Activated CD8-positive, alpha-beta memory T cell treated with anti-CD3 and anti-CD28 coated beads for 36 hours (primary cell): ENCODE measurements around the gene TTC31. TPM values are rescaled to one million over a fixed set of nuclear protein-coding genes. Genes with fewer than 3 reads are reported as not detected.

Source experiments
- CTCF ChIA-PET: fragments of 350-600 bp; sonication (Branson Sonifier 250); formaldehyde crosslinking; loops from one replicate; lab custom pipeline; 2021; ENCODE audit warnings: antibody characterized with exemption; lab: Charles Lee
- POLR2A ChIA-PET: fragments of 350-600 bp; sonication (Branson Sonifier 250); formaldehyde crosslinking; loops from one replicate; lab custom pipeline; 2021; ENCODE audit warnings: antibody characterized with exemption; lab: Charles Lee
- total RNA-seq, 2 experiments: library from RNA; stranded (reverse); gene quantifications; one replicate each; pipeline ENCODE4 v1.2.3, GENCODE V29; 2021

Gene TTC31
- total RNA-seq, 2 experiments from 2014 or later = 22.9 to 23.5 TPM

- POLR2A ChIA-PET = interaction anchor here (0.6 to 0.9 kb wide), 2 partner anchors 10 to 16 kb away, joined by 3 read pairs; partner anchors contain the start of genes PCGF1 and TLX2
These were observed 15.1 kb downstream of the TTC31 start for GRCh38 chr2:74497777-74498499.

GRCh38 chr2:74498500-74499266 lies 15.8 kb downstream of the TTC31 start:
- ChIA-PET CTCF (interaction anchor here (0.7 to 3.0 kb wide), 3 partner anchors 17 to 77 kb away, joined by 3 to 10 read pairs (median 3); partner anchors contain the start of genes AUP1 and HTRA2), POLR2A (interaction anchor here (0.6 to 1.1 kb wide), 3 partner anchors 15 to 31 kb away, joined by 3 read pairs; partner anchors contain the start of genes AUP1 and TLX2)

More at GRCh38 chr2:74497777-74498499, 15.1 kb downstream of the TTC31 start:
- CTCF ChIA-PET = no interaction called here

GRCh38 chr2:74499267-74499939 lies 16.5 kb downstream of the TTC31 start, which contains the start of gene LBX2:
Gene LBX2 (minus strand): TSS chr2:74499603. CDS start chr2:74499537, 66 bp downstream.
- CTCF ChIA-PET = interaction anchor here (0.7 to 3.0 kb wide), 4 partner anchors 9 to 76 kb away, joined by 3 to 10 read pairs (median 4); partner anchors contain the start of genes AUP1 and HTRA2
- POLR2A ChIA-PET = interaction anchor here (0.6 to 1.1 kb wide), 2 partner anchors 17 to 30 kb away, joined by 3 read pairs; partner anchors contain the start of gene AUP1

GRCh38 chr2:74499940-74500577 lies 17.2 kb downstream of the TTC31 start:
- POLR2A ChIA-PET = interaction anchor here (1.3 kb wide), 1 partner anchor 30 kb away, joined by 8 read pairs; the partner anchor contains the start of genes AUP1 and HTRA2
- CTCF ChIA-PET = interaction anchor here (0.8 to 3.0 kb wide), 5 partner anchors 9 to 75 kb away, joined by 3 to 12 read pairs (median 5); partner anchors contain the start of genes AUP1, CCDC142, HTRA2 and TTC31

GRCh38 chr2:74500578-74500946 lies 17.7 kb downstream of the TTC31 start:
- ChIA-PET CTCF (interaction anchor here (1.1 to 3.0 kb wide), 4 partner anchors 8 to 29 kb away, joined by 4 to 12 read pairs (median 8); partner anchors contain the start of genes AUP1, CCDC142, HTRA2 and TTC31), POLR2A (interaction anchor here (0.5 to 1.3 kb wide), 2 partner anchors 26 to 30 kb away, joined by 4 to 8 read pairs; partner anchors contain the start of genes AUP1 and HTRA2)

GRCh38 chr2:74501335-74502071 lies 18.6 kb downstream of the TTC31 start:
- POLR2A ChIA-PET = interaction anchor here (1.3 kb wide), 1 partner anchor 29 kb away, joined by 8 read pairs; the partner anchor contains the start of genes AUP1 and HTRA2

GRCh38 chr2:74502147-74502719 lies 19.4 kb downstream of the TTC31 start:
- CTCF ChIA-PET = interaction anchor here (3.0 kb wide), 1 partner anchor 19 kb away, joined by 12 read pairs; the partner anchor contains the start of genes CCDC142 and TTC31
- POLR2A ChIA-PET = no interaction called here

More at GRCh38 chr2:74501335-74502071, 18.6 kb downstream of the TTC31 start:
- CTCF ChIA-PET = interaction anchor here (0.6 to 3.0 kb wide), 4 partner anchors 16 to 28 kb away, joined by 3 to 12 read pairs (median 7); partner anchors contain the start of genes AUP1, CCDC142, HTRA2 and TTC31

- CTCF ChIA-PET = interaction anchor here (1.3 to 4.9 kb wide), 3 partner anchors 20 to 82 kb away, joined by 4 to 20 read pairs (median 12); partner anchors contain the start of genes CCDC142 and TTC31
- POLR2A ChIA-PET = interaction anchor here (0.5 to 0.8 kb wide), 2 partner anchors 25 to 44 kb away, joined by 3 read pairs; partner anchors contain the start of gene WBP1
These were observed 20.0 kb downstream of the TTC31 start for GRCh38 chr2:74502720-74503505.

GRCh38 chr2:74503506-74504475 lies 20.9 kb downstream of the TTC31 start:
- ChIA-PET CTCF (interaction anchor here (1.0 to 4.9 kb wide), 3 partner anchors 11 to 81 kb away, joined by 3 to 20 read pairs (median 4); partner anchors contain the start of genes CCDC142 and TTC31), POLR2A (interaction anchor here (0.8 to 1.0 kb wide), 2 partner anchors 9 to 45 kb away, joined by 3 read pairs; partner anchors contain the start of gene WBP1)

- ChIA-PET POLR2A (no interaction called here), CTCF (interaction anchor here (1.0 to 4.9 kb wide), 2 partner anchors 12 to 22 kb away, joined by 3 to 20 read pairs; partner anchors contain the start of genes CCDC142 and TTC31)
These were observed 21.7 kb downstream of the TTC31 start for GRCh38 chr2:74504591-74504990.

GRCh38 chr2:74505448-74506246 lies 22.8 kb downstream of the TTC31 start:
- ChIA-PET CTCF (interaction anchor here (1.1 to 4.9 kb wide), 3 partner anchors 23 to 78 kb away, joined by 3 to 20 read pairs (median 5); partner anchors contain the start of genes CCDC142 and TTC31), POLR2A (no interaction called here)

GRCh38 chr2:74507145-74507925 lies 24.5 kb downstream of the TTC31 start, which contains the start of gene PCGF1:
Gene PCGF1 (minus strand): TSS chr2:74507695. CDS start chr2:74507668, 27 bp downstream.
- CTCF ChIA-PET = interaction anchor here (1.2 to 4.9 kb wide), 4 partner anchors 15 to 26 kb away, joined by 3 to 20 read pairs (median 5); partner anchors contain the start of genes CCDC142 and TTC31
- POLR2A ChIA-PET = interaction anchor here (0.9 kb wide), 1 partner anchor 10 kb away, joined by 3 read pairs; no protein-coding TSS in a partner anchor
